ENCODE results near the gene CCDC33.

- TF ChIP-seq NR3C1 (CRISPR knock-in tag; conservative IDR thresholded peaks at IDR 0.05; ENCODE audit: low read depth): no peak
- no peak for TF ChIP-seq SP1 (CRISPR knock-in tag; conservative IDR thresholded peaks at IDR 0.05)
Observed at GRCh38 chr15:74251131-74251811, 15.1 kb downstream of the CCDC33 start.

All from WTC11 (cell line).